ENCODE results near the gene CDH23.

GRCh38 chr10:71595649-71596048 is 198.9 kb downstream of the CDH23 start:
- TF ChIP-seq EP300 (IDR thresholded peaks at IDR 0.05; ENCODE audit: borderline replicate concordance in 1 of 2, control insufficient read depth in 1 of 2, low read depth in 2 of 2, low read length in 2 of 2): no peak
- TF ChIP-seq TAF1 (IDR thresholded peaks at IDR 0.05; ENCODE audit: borderline replicate concordance, low read depth, low read length): no peak
- TF ChIP-seq KLF5 (IDR thresholded peaks at IDR 0.05; ENCODE audit: partially characterized antibody): no peak
- TF ChIP-seq ZBTB40 (IDR thresholded peaks at IDR 0.05; ENCODE audit: borderline replicate concordance): no peak
- no peak for TF ChIP-seq POLR2A (IDR thresholded peaks at IDR 0.05; ENCODE audit: low read depth, low read length)
- TF ChIP-seq RELA (IDR thresholded peaks at IDR 0.05; ENCODE audit: borderline replicate concordance, partially characterized antibody): no peak
- TF ChIP-seq SIN3A (IDR thresholded peaks at IDR 0.05; ENCODE audit: low read depth, low read length): no peak
- no peak for TF ChIP-seq CEBPB (IDR thresholded peaks at IDR 0.05; ENCODE audit: borderline replicate concordance in 1 of 2, low read depth in 2 of 2, low read length in 2 of 2)
- TF ChIP-seq CTCF (IDR thresholded peaks at IDR 0.05 in 2 of 3, conservative IDR thresholded peaks at IDR 0.05 in 1 of 3; ENCODE audit: control insufficient read depth in 2 of 3, extremely low read depth in 1 of 3, insufficient read depth in 1 of 3, low read depth in 3 of 3, low read length in 3 of 3): no peak
- TF ChIP-seq ZBTB33 (IDR thresholded peaks at IDR 0.05): no peak
- TF ChIP-seq CHD1 (IDR thresholded peaks at IDR 0.05; ENCODE audit: low read depth, low read length): no peak
- no peak for TF ChIP-seq ATF2 (IDR thresholded peaks at IDR 0.05; ENCODE audit: low read length)
- no peak for TF ChIP-seq CHD2 (IDR thresholded peaks at IDR 0.05; ENCODE audit: borderline replicate concordance, low read depth, low read length)
- no peak for TF ChIP-seq SPI1 (IDR thresholded peaks at IDR 0.05; ENCODE audit: borderline replicate concordance, insufficient read depth, low read depth, low read length)

Measured in GM12878 (cell line).